ENCODE results near the gene CTH.
"Not testable (repeated sequence)": the region's sequence is repeated elsewhere in the genome, so short reads cannot be mapped to it uniquely, and the experiment has no call there.

Gene CTH

GRCh38 chr1:70409136-70409535, 1.9 kb upstream of the CTH start:
- no peak for DNase-seq

- peak; percentile 48 for DNase-seq
These were observed 334 bp downstream of the CTH start for GRCh38 chr1:70411360-70411844.

GRCh38 chr1:70415882-70416281, 4.8 kb downstream of the CTH start:
- DNase-seq: no peak

GRCh38 chr1:70418973-70419734, 8.1 kb downstream of the CTH start:
- not testable (repeated sequence) for DNase-seq

- DNase-seq: no peak
These were observed 9.3 kb downstream of the CTH start for GRCh38 chr1:70420320-70420719.

GRCh38 chr1:70426154-70427131, 15.4 kb downstream of the CTH start:
- no peak for DNase-seq

- DNase-seq: peak; percentile 61
These were observed 16.9 kb downstream of the CTH start for GRCh38 chr1:70427976-70428375.

GRCh38 chr1:70429219-70429618, 18.2 kb downstream of the CTH start:
- DNase-seq: peak; percentile 9

GRCh38 chr1:70429757-70430156, 18.7 kb downstream of the CTH start:
- DNase-seq: no peak

- DNase-seq: no peak
These were observed 20.2 kb downstream of the CTH start for GRCh38 chr1:70431317-70431716.

GRCh38 chr1:70431874-70432273, 20.8 kb downstream of the CTH start:
- no peak for DNase-seq

GRCh38 chr1:70434253-70434859, 23.3 kb downstream of the CTH start:
- no peak for DNase-seq

- peak; percentile 13 for DNase-seq
These were observed 25.7 kb downstream of the CTH start for GRCh38 chr1:70436622-70437251.

GRCh38 chr1:70438529-70438928, 27.5 kb downstream of the CTH start:
- DNase-seq: peak; percentile 56

GRCh38 chr1:70440642-70441391, 29.7 kb downstream of the CTH start:
- DNase-seq: no peak

- DNase-seq: no peak
These were observed 30.4 kb downstream of the CTH start for GRCh38 chr1:70441392-70442035.

GRCh38 chr1:70442490-70442889, 31.4 kb downstream of the CTH start:
- no peak for DNase-seq

- DNase-seq: no peak
These were observed 32.7 kb downstream of the CTH start for GRCh38 chr1:70443739-70444138.

GRCh38 chr1:70449049-70449448, 38.0 kb downstream of the CTH start:
- DNase-seq: no peak

- DNase-seq: not testable (repeated sequence)
These were observed 41.3 kb downstream of the CTH start for GRCh38 chr1:70452164-70452939.

Measured in fibroblast of skin of back (primary cell).